ENCODE results near the gene JPH2. TPM values are rescaled to one million over a fixed set of nuclear protein-coding genes. Genes with fewer than 3 reads are reported as not detected.

JPH2 gene
- total RNA-seq, 1 experiment from 2014 or later = 15.8 TPM

DNA sequence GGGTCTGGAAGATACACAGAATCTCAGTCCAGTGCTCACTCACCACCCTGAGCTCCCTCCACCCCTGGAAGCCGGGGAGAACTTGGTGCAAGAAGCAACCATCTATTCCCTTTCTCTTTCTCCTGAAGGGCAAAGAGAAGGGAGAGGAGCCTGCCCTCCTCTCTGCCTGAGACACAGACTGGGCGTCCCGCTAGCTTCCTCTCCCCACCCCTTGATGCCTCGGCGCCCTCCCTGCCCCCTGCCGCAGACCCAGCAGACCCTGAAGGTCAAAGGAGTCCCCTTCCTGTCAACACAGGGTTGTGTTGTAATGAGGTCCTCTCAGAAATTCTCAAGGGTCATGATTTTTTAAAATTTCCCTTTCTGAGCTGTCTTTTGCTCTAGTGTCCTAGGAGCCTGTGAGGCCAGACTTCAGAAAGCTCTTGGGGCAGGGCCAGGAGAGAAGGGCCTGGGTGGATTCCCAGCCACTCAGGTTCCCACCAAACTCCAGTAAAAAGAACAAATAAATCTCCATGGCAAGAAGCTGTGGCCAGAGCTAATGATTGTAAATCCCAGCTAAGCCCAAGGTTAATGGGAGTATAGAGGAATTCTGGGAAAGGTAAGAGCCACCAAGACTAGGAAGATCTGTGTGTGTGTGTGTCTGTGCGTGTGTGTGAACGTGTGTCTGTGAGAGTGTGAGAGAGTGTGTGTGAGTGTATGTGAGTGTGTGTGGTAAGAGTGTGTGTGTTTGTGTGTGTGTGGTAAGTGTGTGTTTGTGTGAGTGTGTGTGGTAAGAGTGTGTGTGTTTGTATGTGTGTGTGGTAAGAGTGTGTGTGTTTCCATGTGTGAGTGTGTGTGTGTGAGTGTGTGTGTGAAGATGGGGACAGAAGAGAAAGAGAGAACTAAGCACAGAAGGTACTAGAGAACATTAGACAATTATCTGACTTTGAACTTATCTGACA is 1.1 kb upstream of the JPH2 start:
- no peaks in the 10 kb centered on the region for H3K9me2 ChIP-seq (replicated peaks; ENCODE audit: low read length)
- peak; percentile 37 for ATAC-seq
- TSS peak; percentile 83 for BruUV-seq (replicated peaks)
- H3K36me3 ChIP-seq (ENCODE audit: low read depth, low read length) = no peaks in the 10 kb centered on the region
- peaks cover 41% of the 10 kb centered on the region for H3K4me1 ChIP-seq (ENCODE audit: insufficient read depth, low read length)
- no peaks in the 10 kb centered on the region for H3K9me3 ChIP-seq (ENCODE audit: low read length)
- ChIA-PET POLR2A (ENCODE audit: unreplicated experiment) (interaction anchor here (0.6 to 1.5 kb wide), 4 partner anchors 8 to 94 kb away, joined by 3 to 8 read pairs (median 4); no protein-coding TSS in a partner anchor), CTCF (interaction anchor here (1.5 to 4.2 kb wide), 2 partner anchors 22 to 71 kb away, joined by 10 to 85 read pairs; no protein-coding TSS in a partner anchor)
- no peak for TF ChIP-seq EZH2 (IDR thresholded peaks at IDR 0.05; ENCODE audit: low read length, unreplicated experiment)
- TF ChIP-seq, protein P1, sequence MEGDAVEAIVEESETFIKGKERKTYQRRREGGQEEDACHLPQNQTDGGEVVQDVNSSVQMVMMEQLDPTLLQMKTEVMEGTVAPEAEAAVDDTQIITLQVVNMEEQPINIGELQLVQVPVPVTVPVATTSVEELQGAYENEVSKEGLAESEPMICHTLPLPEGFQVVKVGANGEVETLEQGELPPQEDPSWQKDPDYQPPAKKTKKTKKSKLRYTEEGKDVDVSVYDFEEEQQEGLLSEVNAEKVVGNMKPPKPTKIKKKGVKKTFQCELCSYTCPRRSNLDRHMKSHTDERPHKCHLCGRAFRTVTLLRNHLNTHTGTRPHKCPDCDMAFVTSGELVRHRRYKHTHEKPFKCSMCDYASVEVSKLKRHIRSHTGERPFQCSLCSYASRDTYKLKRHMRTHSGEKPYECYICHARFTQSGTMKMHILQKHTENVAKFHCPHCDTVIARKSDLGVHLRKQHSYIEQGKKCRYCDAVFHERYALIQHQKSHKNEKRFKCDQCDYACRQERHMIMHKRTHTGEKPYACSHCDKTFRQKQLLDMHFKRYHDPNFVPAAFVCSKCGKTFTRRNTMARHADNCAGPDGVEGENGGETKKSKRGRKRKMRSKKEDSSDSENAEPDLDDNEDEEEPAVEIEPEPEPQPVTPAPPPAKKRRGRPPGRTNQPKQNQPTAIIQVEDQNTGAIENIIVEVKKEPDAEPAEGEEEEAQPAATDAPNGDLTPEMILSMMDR (conservative IDR thresholded peaks at IDR 0.05; ENCODE audit: low read depth, low read length) = no peak
- TF ChIP-seq EZH2phosphoT487 (IDR thresholded peaks at IDR 0.05; ENCODE audit: borderline replicate concordance, low read length) = no peak
- peak overlapping the region; percentile 41; the same call in 1 of the 2 replicates for H3K4me3 ChIP-seq (ENCODE audit: low read length)
- H3K79me2 ChIP-seq (ENCODE audit: low read length) = peaks cover 29% of the 10 kb centered on the region
- peak overlapping the region; percentile 78 for H3K27ac ChIP-seq (ENCODE audit: low read length)
- peak overlapping the region; percentile 53 for H3K9ac ChIP-seq (ENCODE audit: low read length)
- intact Hi-C loops (cut with micrococcal nuclease) = no loop called here
- H3K27me3 ChIP-seq (ENCODE audit: low read length) = no peaks in the 10 kb centered on the region
- no peaks in the 10 kb centered on the region for H3F3A ChIP-seq (ENCODE audit: low read length, unreplicated experiment)
- peak; percentile 39 for DNase-seq
- H2AFZ ChIP-seq (ENCODE audit: low read length) = peak overlapping the region; percentile 74
- H3K4me2 ChIP-seq (ENCODE audit: low read length) = peak overlapping the region; percentile 66
- H4K20me1 ChIP-seq (ENCODE audit: low read length) = no peaks in the 10 kb centered on the region

DNA sequence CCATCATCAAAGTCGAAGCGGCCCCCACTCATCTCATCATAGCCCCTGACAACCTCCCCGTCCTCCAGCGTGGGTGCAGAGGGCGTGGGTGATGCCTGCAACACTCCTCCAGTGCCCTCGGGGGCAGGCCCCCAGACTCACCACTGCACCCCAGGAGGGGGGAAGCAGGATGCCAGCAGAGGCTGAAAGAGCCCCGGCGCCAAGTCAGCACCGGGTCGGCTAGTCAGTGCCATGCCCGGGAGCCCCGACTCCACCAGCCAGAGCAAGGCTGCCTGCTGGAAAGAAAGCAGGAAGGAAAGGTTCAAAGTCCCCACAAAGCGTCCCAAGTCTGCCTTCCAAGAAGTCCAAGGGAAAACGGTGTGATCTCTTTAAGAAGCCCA is 324 bp downstream of the JPH2 start:
- intact Hi-C loops (cut with micrococcal nuclease) = no loop called here
- Histone ChIP-seq H3F3A (ENCODE audit: low read length, unreplicated experiment) (no peaks in the 10 kb centered on the region), H3K9ac (ENCODE audit: low read length) (peak overlapping the region; percentile 53), H3K36me3 (ENCODE audit: low read depth, low read length) (no peaks in the 10 kb centered on the region), H3K4me1 (ENCODE audit: insufficient read depth, low read length) (peaks cover 41% of the 10 kb centered on the region), H3K27ac (ENCODE audit: low read length) (peak overlapping the region; percentile 78), H3K27me3 (ENCODE audit: low read length) (no peaks in the 10 kb centered on the region), H3K79me2 (ENCODE audit: low read length) (peaks cover 29% of the 10 kb centered on the region), H4K20me1 (ENCODE audit: low read length) (no peaks in the 10 kb centered on the region), H3K4me2 (ENCODE audit: low read length) (peak overlapping the region; percentile 66), H2AFZ (ENCODE audit: low read length) (no peak overlapping the region; the same call in 1 of the 2 replicates), H3K4me3 (ENCODE audit: low read length) (peak overlapping the region; percentile 41; the same call in 1 of the 2 replicates), H3K9me2 (replicated peaks; ENCODE audit: low read length) (no peaks in the 10 kb centered on the region), H3K9me3 (ENCODE audit: low read length) (no peaks in the 10 kb centered on the region)
- ChIA-PET POLR2A (ENCODE audit: unreplicated experiment) (no interaction called here), CTCF (no interaction called here)
- no TSS peak for BruUV-seq (replicated peaks)
- no peak for DNase-seq
- TF ChIP-seq EZH2phosphoT487 (IDR thresholded peaks at IDR 0.05; ENCODE audit: borderline replicate concordance, low read length) (no peak), EZH2 (IDR thresholded peaks at IDR 0.05; ENCODE audit: low read length, unreplicated experiment) (no peak)
- TF ChIP-seq, protein P1 (conservative IDR thresholded peaks at IDR 0.05; ENCODE audit: low read depth, low read length) = no peak
- ATAC-seq = no peak

DNA sequence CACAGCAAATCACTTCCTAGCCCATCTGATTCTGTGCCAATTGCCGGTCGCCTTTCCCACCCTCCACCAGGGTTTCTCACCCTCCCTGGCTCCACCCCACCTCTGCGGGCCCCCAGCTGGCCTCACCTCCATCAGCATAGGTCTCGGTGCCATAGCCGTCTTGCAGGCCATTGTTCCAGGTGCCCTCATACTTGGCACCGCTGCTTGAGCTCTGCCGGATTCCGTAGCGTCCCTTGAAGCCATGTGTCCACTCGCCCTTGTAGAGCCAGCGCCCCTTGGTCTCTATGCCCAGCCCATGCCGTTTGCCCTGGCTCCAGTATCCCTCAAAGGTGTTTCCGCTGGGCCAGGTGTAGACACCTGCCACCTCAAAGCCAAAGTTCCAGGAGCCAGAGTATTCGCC is 787 bp downstream of the JPH2 start:
- H3K4me2 ChIP-seq (ENCODE audit: low read length) = peak overlapping the region; percentile 66
- H3K9ac ChIP-seq (ENCODE audit: low read length) = no peak overlapping the region
- no peak overlapping the region for H3K27ac ChIP-seq (ENCODE audit: low read length)
- no peaks in the 10 kb centered on the region for H4K20me1 ChIP-seq (ENCODE audit: low read length)
- H3K27me3 ChIP-seq (ENCODE audit: low read length) = no peaks in the 10 kb centered on the region
- ChIA-PET POLR2A (ENCODE audit: unreplicated experiment) (no interaction called here), CTCF (no interaction called here)
- ATAC-seq = no peak
- H3F3A ChIP-seq (ENCODE audit: low read length, unreplicated experiment) = no peaks in the 10 kb centered on the region
- no peaks in the 10 kb centered on the region for H3K9me3 ChIP-seq (ENCODE audit: low read length)
- peaks cover 29% of the 10 kb centered on the region for H3K79me2 ChIP-seq (ENCODE audit: low read length)
- no peaks in the 10 kb centered on the region for H3K36me3 ChIP-seq (ENCODE audit: low read depth, low read length)
- no TSS peak for BruUV-seq (replicated peaks)
- intact Hi-C loops (cut with micrococcal nuclease) = no loop called here
- peak overlapping the region; percentile 41; the same call in 1 of the 2 replicates for H3K4me3 ChIP-seq (ENCODE audit: low read length)
- H3K9me2 ChIP-seq (replicated peaks; ENCODE audit: low read length) = no peaks in the 10 kb centered on the region
- DNase-seq = no peak
- H3K4me1 ChIP-seq (ENCODE audit: insufficient read depth, low read length) = peaks cover 41% of the 10 kb centered on the region
- no peak for TF ChIP-seq EZH2 (IDR thresholded peaks at IDR 0.05; ENCODE audit: low read length, unreplicated experiment)
- H2AFZ ChIP-seq (ENCODE audit: low read length) = no peak overlapping the region

Data from PC-3 (cell line).